ENCODE data around the gene TMEM86A.

- TF ChIP-seq CTCF (IDR thresholded peaks at IDR 0.05; ENCODE audit: low read length) (no peak), EZH2 (IDR thresholded peaks at IDR 0.05; ENCODE audit: borderline replicate concordance, low read length) (no peak)
Observed at GRCh38 chr11:18743365-18743764, 44.8 kb downstream of the TMEM86A start.
